ENCODE measurements around the gene LRIG1. TPM values are rescaled to one million over a fixed set of nuclear protein-coding genes. Genes with fewer than 3 reads are reported as not detected.

The LRIG1 gene
- total RNA-seq, 1 experiment from 2014 or later, result 5.8 TPM

DNA sequence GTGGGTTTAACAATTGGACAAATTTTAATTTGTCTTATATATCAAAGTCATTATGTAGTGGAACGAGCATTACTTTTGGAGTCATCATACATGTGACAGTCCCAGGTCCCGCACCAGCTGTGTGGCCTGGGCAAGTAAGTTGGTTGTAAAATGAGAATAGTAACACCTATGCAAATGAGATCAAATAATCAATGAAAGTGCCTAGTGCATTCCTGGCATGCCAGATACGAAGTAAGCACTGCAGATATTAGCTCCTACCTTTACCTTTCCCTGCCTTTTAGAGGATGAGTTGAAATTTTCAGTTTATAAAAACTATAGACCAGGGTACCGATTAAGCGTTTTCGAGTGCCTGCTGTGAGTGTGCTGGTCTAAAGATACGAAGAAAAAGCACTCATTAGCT, 134.1 kb downstream of the LRIG1 start:
- DNase-seq (ENCODE audit: extremely low read depth, low read depth), result no peak

DNA sequence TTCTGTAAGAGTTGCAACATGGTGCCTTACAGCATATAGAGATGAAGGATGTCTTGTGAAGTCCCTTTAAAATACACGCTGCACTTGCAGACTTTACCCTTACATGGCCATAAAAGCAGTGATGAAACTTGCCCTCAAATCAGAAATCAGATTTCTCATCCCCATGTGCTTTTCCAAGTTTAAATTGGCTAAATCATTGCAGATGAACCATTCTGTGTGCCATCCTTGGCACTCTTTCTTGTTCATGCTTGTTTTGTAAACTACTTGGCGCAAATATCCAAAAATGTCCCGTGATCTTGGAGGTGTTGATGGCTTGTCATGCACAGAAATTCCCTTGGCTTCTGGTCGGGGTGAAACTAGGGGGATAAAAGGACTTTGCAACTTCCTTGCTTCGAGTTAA, 135.7 kb downstream of the LRIG1 start:
- no peak for DNase-seq (ENCODE audit: extremely low read depth, low read depth)

DNA sequence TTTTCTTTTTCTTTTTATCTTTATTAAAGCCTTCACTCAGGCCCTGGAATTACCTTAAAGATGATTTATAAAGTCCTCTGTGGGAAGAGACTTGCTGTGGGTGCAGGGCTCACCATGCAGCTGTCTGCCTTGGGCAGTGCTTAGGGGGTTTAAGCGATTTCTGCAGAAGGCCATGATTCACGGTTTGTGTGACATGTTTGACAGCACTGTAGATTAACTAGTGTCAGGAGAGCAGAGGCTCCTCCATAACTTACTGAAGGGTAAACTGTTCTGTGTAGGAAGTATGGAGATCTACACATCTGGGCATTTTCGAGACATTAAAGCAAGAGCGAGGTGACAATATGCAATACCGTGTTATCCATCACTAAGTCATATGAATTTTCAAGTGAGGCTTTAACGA, 137.7 kb downstream of the LRIG1 start:
- DNase-seq (ENCODE audit: extremely low read depth, low read depth), result no peak

DNA sequence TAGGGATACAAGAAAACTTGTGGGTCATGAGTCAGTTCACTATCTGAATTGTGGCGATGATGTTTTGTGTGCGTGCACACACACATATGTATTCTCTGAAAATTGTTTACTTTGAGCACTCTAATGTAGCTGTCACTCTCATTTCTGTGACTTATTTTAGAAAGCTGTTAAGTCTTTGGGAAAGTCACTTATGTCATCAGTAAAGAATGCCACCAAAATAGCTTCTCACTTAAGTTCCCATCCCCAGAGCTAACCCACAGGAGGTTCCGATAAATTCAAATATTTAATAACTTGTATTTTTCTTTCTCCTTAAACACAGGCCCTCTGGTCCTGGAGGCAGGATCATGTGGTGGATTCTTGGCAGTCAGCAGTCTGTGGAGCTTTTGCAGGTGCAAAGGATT, 138.3 kb downstream of the LRIG1 start:
- no peak for DNase-seq (ENCODE audit: extremely low read depth, low read depth)

DNA sequence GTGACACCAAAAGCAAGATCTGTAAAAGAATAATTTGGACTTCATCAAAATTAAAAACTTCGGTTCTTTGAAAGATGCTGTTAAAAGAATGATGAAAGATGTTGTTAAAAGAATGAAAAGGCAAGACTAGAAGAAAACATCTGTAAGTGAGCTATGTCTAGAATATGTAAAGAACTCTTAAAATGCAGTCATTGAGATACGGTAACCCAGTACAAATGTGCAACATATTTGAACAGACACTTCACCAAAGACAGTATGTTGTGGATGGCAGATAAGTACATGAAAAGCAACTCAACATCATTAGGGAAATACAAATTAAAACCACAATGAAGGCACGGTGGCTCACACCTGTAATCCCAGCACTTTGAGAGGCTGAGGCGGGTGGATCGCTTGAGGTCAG, 139.5 kb downstream of the LRIG1 start:
- DNase-seq (ENCODE audit: extremely low read depth, low read depth), result no peak

DNA sequence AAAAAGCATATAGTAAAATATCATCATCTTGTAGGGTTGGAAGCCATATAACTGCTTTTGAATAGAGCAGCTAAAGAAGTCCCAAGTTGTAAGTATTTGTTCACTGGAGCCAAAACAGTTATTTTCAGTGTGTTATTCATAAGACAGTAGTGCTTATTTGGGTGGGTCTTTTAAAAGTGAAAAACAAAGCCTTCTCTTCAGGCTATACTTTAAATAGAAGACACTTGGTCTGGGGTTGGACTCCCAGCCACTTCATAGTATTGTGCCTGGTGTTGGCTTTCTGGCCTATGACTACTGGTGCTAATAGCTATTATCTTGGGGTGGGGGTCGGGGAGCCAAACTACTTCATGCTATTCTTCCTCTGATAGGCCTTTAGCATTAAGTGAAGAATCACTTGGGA, 144.8 kb downstream of the LRIG1 start:
- DNase-seq (ENCODE audit: extremely low read depth, low read depth), result no peak

DNA sequence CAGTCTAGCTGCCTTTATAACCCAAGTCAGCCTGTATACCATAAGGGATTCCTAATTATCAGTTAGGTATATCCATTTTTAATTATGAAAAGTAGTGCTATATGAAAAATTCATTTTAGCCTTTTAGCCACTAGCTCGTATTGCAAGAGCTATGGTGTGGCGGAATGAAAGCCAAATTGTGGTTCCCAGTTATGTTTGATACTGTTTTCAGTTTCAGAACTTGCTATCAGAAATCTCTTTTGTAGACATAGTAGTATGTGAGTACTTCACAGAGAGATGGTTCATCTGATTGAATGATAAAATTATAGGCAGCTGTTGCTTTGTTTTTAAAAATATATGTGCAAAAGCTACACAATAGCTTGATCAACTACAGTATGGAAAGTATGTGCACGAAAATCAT, 145.4 kb downstream of the LRIG1 start:
- DNase-seq (ENCODE audit: extremely low read depth, low read depth), result no peak

DNA sequence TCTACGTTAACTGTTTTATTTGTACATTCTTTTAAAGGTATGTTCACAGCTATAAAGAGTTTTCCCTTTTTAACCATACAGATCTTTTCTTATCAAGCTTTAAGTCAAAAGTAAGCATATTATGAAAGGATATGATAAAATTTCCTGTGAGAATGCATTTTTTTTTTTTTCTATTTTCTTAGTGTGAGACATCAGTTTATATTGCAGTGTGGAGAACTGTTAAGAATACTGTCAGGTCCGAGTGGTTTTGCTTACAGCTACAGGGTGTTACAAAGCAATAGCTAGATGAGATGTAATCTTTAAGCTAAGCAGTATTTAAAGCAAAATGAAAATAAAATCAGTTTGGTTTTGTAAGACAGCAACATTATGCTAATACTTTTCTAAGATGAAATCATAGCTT, 146.8 kb downstream of the LRIG1 start:
- DNase-seq (ENCODE audit: extremely low read depth, low read depth), result no peak

DNA sequence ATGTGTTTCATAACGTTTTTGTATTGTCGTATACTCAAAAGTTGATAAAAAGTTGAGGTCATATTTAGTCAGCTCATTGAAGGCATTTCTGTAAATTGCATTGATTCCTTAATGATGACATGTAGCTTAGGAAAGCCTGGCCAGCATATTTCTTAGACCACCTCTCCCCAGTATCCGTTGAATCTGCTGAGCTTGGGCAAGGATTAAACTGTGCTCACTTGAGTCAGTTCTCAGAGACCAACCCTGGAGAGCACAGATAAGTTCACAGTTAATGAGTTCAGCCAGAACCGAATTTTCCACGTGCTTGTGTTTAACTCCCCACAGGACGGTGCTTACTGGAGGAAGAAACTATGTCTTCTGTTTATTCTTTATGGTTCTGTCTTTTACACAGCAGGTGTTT, 147.3 kb downstream of the LRIG1 start:
- DNase-seq (ENCODE audit: extremely low read depth, low read depth), result no peak

DNA sequence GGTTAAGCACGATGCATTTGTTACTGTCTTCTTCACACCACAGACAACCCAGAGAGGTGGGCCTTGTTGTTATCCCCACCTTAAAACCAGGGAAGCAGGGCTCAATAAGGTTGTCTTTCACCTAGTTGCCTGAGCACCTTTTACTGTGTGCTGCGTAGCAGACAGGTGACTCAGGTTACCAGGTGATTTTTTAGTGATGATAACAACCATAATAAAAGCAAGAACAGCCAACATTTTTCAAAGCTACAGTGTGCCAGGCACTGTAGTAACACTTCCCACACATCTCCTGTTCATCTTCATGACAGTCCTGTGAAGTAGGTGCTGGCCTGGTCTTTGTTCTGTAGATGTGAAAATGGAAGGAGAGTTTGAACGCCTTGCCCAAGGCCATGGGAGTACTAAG, 147.8 kb downstream of the LRIG1 start:
- no peak for DNase-seq (ENCODE audit: extremely low read depth, low read depth)

DNA sequence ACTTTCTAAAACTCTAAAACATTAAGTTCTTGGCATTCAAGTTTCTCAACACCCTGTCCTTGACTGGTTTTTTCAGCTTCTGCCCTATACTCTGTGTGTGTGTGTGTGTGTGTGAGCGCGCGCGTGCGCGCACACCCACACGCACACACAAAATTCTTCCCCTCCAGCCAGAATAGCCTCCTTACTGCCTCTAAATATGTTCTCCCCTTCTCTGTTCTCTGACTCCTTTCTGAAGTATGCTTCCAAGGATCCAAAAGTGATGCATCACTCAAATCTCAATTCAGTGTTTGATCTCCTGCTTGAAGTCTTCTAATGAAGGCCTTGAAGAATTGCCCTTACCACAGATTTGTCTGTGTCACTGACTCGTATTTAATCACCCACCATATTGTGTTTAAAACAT, 150.2 kb downstream of the LRIG1 start:
- no peak for DNase-seq (ENCODE audit: extremely low read depth, low read depth)

DNA sequence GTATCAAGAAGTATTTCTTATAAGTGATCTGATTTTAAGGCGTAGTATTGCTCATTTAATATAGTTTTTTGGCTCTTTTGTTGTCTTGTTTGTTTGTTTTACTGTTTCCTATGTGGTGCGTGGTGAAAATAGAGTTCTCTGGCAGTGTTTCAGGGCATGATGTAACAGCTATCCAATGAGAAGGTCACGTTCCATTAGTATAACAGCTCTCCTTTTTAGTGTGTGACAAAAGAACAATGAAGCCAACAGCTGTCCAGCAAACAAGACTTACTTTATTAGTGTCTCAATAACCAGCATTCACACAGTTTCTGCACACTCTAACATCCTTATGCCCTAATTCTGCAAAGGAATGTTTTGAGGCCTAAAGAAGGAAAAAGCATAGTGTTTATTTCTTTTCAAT, 152.1 kb downstream of the LRIG1 start:
- DNase-seq (ENCODE audit: extremely low read depth, low read depth), result no peak

DNA sequence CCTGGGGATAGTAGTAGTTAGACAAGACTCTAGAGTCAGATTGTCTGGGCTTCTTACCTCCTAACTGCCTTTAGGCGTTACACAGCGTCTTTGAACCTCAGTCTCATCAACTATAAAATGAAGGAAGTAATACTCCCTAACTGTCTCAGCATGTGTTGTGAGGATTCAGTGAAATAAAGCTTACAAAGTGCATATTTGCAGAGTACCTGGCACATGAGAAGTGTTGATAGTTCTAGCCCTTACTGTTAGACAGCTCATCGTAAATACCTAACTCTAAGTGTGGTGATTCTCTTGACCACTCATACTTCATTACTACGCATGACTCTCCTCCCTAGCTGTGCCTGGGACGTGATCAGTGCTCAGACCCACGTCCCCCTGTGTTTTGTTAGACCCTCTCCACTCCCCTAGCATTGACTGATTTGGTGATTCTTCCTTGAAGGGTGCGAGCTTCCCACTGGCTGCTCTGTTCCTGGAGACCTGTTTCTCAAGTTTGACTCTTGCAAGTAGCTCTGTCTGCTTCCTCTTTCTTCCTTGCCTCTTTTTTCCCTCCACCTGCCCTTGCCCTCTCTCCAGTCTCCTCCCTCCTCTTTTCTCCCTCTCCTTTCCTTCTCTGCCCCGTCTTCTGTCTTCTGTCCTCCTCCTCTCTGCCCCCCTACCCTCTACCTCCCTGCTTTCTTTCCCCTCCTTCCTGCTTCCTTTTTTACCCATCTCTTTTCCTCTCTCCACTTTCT, 155.8 kb downstream of the LRIG1 start:
- DNase-seq (ENCODE audit: extremely low read depth, low read depth), result no peak

DNA sequence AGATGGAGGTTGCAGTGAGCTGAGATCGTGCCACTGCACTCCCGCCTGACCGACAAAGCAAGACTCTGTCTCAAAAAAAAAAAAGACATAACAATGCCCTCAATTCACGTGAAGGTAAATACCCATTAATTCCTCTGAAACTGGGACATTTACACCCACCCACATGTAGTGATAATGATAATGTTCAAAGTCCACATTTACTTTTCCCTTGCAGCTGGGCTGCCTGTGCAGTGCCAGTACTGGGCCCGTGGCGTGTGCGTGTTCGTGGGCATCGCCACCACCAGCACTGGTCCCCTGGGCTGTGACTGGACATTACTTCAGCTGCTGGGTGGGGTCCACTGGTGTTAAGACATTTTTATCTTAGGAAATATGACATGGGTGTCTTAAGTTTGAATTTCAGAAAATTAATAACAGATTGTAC, 156.4 kb downstream of the LRIG1 start:
- no peak for DNase-seq (ENCODE audit: extremely low read depth, low read depth)

DNA sequence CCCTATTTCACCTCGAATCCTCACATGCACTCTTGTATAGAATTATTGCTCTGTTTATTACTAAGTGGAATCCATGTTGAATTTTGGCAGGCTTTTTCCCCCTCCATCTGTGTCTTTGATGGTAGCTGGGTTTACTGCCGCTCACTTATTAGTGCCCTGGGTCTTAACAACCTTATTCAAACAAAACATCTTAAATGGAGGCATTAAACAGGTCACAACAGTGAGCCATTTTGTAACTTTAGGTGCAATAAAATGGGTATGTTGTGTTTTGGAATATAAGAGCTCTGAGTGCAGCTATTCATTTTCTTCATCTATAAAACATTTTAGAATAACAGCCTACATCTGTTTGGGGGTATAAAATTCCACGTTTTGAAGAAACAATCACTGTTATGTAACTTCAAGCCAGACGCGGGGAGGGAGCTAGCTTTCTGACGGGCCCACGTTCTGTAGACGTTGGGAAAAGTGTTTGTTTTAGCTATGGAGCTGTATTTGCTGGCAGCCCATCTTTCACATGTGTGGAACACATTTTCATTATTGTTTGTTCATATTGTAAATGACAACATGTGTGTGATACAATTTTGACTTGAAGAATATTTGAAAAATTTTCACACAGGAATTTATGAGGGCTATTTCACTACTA, 158.0 kb downstream of the LRIG1 start:
- no peak for DNase-seq (ENCODE audit: extremely low read depth, low read depth)

DNA sequence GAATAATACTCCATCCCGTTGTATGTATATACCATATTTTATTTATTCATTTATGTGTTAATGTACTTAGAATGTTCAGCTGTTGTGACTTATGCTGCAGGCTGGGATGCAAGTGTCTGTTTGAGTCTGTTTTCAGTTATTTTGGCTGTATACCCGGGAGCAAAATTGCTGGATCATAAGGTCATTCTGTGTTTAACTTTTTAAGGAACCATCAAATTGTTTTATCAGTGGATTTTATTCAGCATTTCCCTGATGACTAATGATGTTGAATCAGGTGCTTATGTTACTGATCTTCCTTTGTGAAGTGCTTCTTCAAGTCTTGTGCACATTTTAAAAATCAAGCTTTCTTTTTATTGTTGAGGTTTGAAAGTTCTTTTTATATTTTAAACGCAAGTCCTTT, 161.9 kb downstream of the LRIG1 start:
- no peak for DNase-seq (ENCODE audit: extremely low read depth, low read depth)

DNA sequence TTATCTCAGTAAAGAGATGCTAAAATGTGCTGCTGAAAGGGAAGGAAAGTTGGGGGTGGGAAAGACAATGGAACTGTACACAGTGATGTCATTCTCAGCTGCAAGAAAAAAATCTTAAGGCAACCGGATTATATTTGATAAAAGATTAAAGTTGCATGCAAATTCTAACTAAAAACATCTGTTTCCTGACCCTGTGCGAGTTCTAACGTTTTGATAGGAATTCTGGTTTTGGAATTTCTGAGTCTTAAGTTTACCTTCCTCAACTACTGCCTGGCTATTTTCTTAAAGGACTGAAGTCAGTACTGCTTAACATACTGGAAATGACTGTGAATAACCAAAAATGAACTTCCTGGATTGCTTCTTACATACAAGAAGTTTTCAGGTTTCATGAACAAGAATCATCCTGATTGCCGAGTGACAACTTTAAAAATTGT, 164.5 kb downstream of the LRIG1 start:
- no peak for DNase-seq (ENCODE audit: extremely low read depth, low read depth)

DNA sequence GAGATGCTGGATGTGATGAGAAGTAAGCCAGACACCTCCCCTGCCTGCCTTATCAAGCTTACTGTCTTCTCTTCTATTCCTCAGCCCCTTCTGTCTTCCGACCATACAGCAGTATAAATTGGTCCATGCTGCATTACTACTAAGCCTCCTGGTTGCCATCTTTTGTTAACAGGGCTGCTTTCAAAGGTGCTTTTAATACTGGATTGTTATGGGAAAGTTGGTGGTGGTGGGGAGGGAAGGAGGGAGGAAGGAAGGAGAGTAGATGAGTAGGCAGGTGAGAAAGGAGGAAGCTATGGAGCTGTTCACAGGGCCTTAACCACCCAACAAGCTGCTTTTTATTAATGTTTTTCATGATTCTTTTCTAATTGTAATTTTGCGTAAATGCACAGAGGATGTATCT, 165.2 kb downstream of the LRIG1 start:
- no peak for DNase-seq (ENCODE audit: extremely low read depth, low read depth)
